ENCODE results near the gene SPOCK3. TPM values are rescaled to one million over a fixed set of nuclear protein-coding genes. Genes with fewer than 3 reads are reported as not detected.

The SPOCK3 gene
- total RNA-seq, 1 experiment from 2014 or later: 1.4 TPM

- intact Hi-C loops (cut with micrococcal nuclease; ENCODE audit: unreplicated experiment): no loop called here
- Histone ChIP-seq H3K36me3 (ENCODE audit: control insufficient read depth, insufficient read depth, low read length) (no peaks in the 10 kb centered on the region), H3K4me3 (ENCODE audit: low read depth in 2 of 2, low read length in 2 of 2) (no peak overlapping the region), H3K27ac (ENCODE audit: low read length) (no peak overlapping the region), H3K9me3 (ENCODE audit: control insufficient read depth, insufficient read depth, low read depth, low read length) (no peaks in the 10 kb centered on the region), H3K4me1 (ENCODE audit: control insufficient read depth, insufficient read depth, low read length) (no peaks in the 10 kb centered on the region), H3K27me3 (ENCODE audit: control insufficient read depth, insufficient read depth, low read length) (no peaks in the 10 kb centered on the region)
- in situ Hi-C loops (cut with HindIII; ENCODE audit: low pct_unique_long_range_greater_than_20kb, low sequenced_read_pairs): no loop called here
- ChIA-PET POLR2A (no interaction called here), CTCF (no interaction called here)
- ATAC-seq (no peak), DNase-seq (ENCODE audit: low read depth, low spot score) (no peak)
- no TSS peak for BruUV-seq (replicated peaks)
- TF ChIP-seq TCF7L2 (IDR thresholded peaks at IDR 0.05; ENCODE audit: low read depth, low read length): no peak
- TF ChIP-seq REST (IDR thresholded peaks at IDR 0.05; ENCODE audit: insufficient read depth in 1 of 2, low read depth in 2 of 2, low read length in 1 of 2): no peak
- no peak for TF ChIP-seq CTCF (IDR thresholded peaks at IDR 0.05)
- no peak for TF ChIP-seq POLR2AphosphoS5 (IDR thresholded peaks at IDR 0.05; ENCODE audit: low read depth, low read length)
- TF ChIP-seq SIN3A (IDR thresholded peaks at IDR 0.05; ENCODE audit: borderline replicate concordance, insufficient read depth, low read depth, low read length): no peak
These were observed 89.7 kb downstream of the SPOCK3 start for GRCh38 chr4:167144605-167145004.

GRCh38 chr4:167143018-167143417, 91.3 kb downstream of the SPOCK3 start:
- H3K4me3 ChIP-seq (ENCODE audit: low read depth in 2 of 2, low read length in 2 of 2): no peak overlapping the region
- no peak overlapping the region for H3K27ac ChIP-seq (ENCODE audit: low read length)
- ChIA-PET CTCF (no interaction called here), POLR2A (no interaction called here)
- intact Hi-C loops (cut with micrococcal nuclease; ENCODE audit: unreplicated experiment) (no loop called here), in situ Hi-C loops (cut with HindIII; ENCODE audit: low pct_unique_long_range_greater_than_20kb, low sequenced_read_pairs) (no loop called here)
- BruUV-seq (replicated peaks): no TSS peak
- no peak for DNase-seq (ENCODE audit: low read depth, low spot score)
- no peaks in the 10 kb centered on the region for H3K36me3 ChIP-seq (ENCODE audit: control insufficient read depth, insufficient read depth, low read length)
- H3K27me3 ChIP-seq (ENCODE audit: control insufficient read depth, insufficient read depth, low read length): no peaks in the 10 kb centered on the region
- no peaks in the 10 kb centered on the region for H3K9me3 ChIP-seq (ENCODE audit: control insufficient read depth, insufficient read depth, low read depth, low read length)
- ATAC-seq: no peak
- no peak for TF ChIP-seq REST (IDR thresholded peaks at IDR 0.05; ENCODE audit: insufficient read depth in 1 of 2, low read depth in 2 of 2, low read length in 1 of 2)
- TF ChIP-seq CTCF (IDR thresholded peaks at IDR 0.05): no peak
- TF ChIP-seq POLR2AphosphoS5 (IDR thresholded peaks at IDR 0.05; ENCODE audit: low read depth, low read length): no peak
- no peak for TF ChIP-seq SIN3A (IDR thresholded peaks at IDR 0.05; ENCODE audit: borderline replicate concordance, insufficient read depth, low read depth, low read length)
- no peak for TF ChIP-seq TCF7L2 (IDR thresholded peaks at IDR 0.05; ENCODE audit: low read depth, low read length)
- H3K4me1 ChIP-seq (ENCODE audit: control insufficient read depth, insufficient read depth, low read length): no peaks in the 10 kb centered on the region

All from Panc1 (cell line).